Retinal pigment epithelial cell (primary cell): ENCODE measurements around the gene ANKS3.

Experiments used
- DNase-seq: peaks from one replicate; pipeline ENCODE4 v3.0.0-alpha.2; 2010; ENCODE audit warnings: low read depth
- H3K4me3 ChIP-seq: 2 replicates; pipeline ENCODE4 v1.5.1; 2011; ENCODE audit warnings: mild to moderate bottlenecking, low read length, control low read depth, moderate library complexity
- CTCF ChIP-seq: conservative IDR thresholded peaks from 2 replicates; pipeline ENCODE4 v1.5.1; 2011; ENCODE audit warnings: low read depth, low read length, control low read depth, inconsistent platforms

The ANKS3 gene

GRCh38 chr16:4687416-4687815 lies 46.7 kb downstream of the ANKS3 start:
- H3K4me3 ChIP-seq, result no peak overlapping the region
- no peak for DNase-seq
- no peak for TF ChIP-seq CTCF

- TF ChIP-seq CTCF, result no peak
- no peak overlapping the region for H3K4me3 ChIP-seq
- DNase-seq, result no peak
These were observed 47.4 kb downstream of the ANKS3 start for GRCh38 chr16:4686497-4687210.

GRCh38 chr16:4685776-4686496 lies 48.1 kb downstream of the ANKS3 start:
- no peak overlapping the region for H3K4me3 ChIP-seq
- no peak for DNase-seq
- no peak for TF ChIP-seq CTCF

- DNase-seq, result no peak
- no peak overlapping the region for H3K4me3 ChIP-seq
- TF ChIP-seq CTCF, result no peak
These were observed 48.8 kb downstream of the ANKS3 start for GRCh38 chr16:4685292-4685691.

- no peak for TF ChIP-seq CTCF
- no peak for DNase-seq
- no peak overlapping the region for H3K4me3 ChIP-seq
These were observed 49.3 kb downstream of the ANKS3 start for GRCh38 chr16:4684763-4685162.

GRCh38 chr16:4684058-4684715 lies 49.9 kb downstream of the ANKS3 start:
- no peak for TF ChIP-seq CTCF
- no peak for DNase-seq
- no peak overlapping the region for H3K4me3 ChIP-seq
